Measurements from ENCODE around the gene CYS1. TPM values are rescaled to one million over a fixed set of nuclear protein-coding genes. Genes with fewer than 3 reads are reported as not detected.

CYS1 gene
- total RNA-seq, 1 donor from 2014 or later = 0.56 TPM

DNA sequence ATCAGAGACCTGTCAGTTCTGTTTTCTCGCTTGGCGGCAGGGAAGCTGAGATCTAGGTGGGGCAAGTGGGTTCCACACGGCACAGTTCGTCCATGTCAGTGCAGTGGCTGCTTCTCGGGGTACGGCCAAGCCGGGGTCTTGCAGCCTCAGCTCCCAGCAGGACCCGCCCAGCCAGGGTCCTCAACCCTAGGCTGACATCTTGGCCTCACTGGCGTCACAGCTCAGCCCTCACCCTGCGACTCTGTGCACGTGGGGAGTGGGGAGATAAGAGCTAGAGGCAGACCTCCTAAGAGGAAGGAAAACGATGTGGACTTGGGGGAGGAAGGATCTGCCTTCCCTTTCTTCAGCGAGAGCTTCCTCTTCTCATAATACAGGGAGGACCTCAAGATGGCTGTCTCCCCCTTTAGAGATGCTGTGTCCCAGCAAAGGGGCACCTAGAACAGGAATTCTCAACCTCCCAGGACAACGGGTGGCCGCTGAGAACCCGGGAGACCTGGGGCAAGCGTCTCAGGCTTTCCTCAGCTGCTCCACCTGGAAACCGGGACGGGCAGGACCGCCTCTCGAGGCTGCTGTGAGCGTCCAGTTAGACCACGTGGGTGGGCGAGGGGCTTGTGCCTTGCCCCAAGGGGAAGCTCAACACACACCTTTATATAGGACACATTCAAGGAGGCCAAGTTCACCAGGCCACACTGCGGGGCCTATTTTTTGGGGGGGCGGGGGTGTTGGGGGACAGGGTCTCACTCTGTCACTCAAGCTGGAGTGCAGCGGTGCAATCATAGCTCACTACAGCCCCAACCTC lies 60.4 kb downstream of the CYS1 start:
- Mint-ChIP-seq H3K27ac (no peak overlapping the region), H3K36me3 (no peaks in the 10 kb centered on the region), H3K4me1 (no peaks in the 10 kb centered on the region), H3K9me3 (peaks cover 5% of the 10 kb centered on the region), H3K4me3 (no peak overlapping the region), H3K27me3 (ENCODE audit: insufficient read depth, low read depth) (peaks cover 13% of the 10 kb centered on the region)
- no peak for DNase-seq (ENCODE audit: low spot score)
- no peaks in the 10 kb centered on the region for H3F3A ChIP-seq (ENCODE audit: low read depth)
- no peaks in the 10 kb centered on the region for H3K4me1 ChIP-seq
- H3K27me3 ChIP-seq = no peaks in the 10 kb centered on the region
- no peak overlapping the region for H3K4me3 ChIP-seq
- no peak for TF ChIP-seq EZH2phosphoT487 (IDR thresholded peaks at IDR 0.05)
- TF ChIP-seq, protein P1, sequence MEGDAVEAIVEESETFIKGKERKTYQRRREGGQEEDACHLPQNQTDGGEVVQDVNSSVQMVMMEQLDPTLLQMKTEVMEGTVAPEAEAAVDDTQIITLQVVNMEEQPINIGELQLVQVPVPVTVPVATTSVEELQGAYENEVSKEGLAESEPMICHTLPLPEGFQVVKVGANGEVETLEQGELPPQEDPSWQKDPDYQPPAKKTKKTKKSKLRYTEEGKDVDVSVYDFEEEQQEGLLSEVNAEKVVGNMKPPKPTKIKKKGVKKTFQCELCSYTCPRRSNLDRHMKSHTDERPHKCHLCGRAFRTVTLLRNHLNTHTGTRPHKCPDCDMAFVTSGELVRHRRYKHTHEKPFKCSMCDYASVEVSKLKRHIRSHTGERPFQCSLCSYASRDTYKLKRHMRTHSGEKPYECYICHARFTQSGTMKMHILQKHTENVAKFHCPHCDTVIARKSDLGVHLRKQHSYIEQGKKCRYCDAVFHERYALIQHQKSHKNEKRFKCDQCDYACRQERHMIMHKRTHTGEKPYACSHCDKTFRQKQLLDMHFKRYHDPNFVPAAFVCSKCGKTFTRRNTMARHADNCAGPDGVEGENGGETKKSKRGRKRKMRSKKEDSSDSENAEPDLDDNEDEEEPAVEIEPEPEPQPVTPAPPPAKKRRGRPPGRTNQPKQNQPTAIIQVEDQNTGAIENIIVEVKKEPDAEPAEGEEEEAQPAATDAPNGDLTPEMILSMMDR (IDR thresholded peaks at IDR 0.05) = no peak
- H2AFZ ChIP-seq (replicated peaks) = peak overlapping the region; percentile 10
- H3K9ac ChIP-seq = no peak overlapping the region
- H3K9me3 ChIP-seq (ENCODE audit: low read depth) = no peaks in the 10 kb centered on the region
- no peak overlapping the region for H3K4me2 ChIP-seq
- no peaks in the 10 kb centered on the region for H3K36me3 ChIP-seq
- no peak overlapping the region for H3K27ac ChIP-seq
- no peaks in the 10 kb centered on the region for H4K20me1 ChIP-seq (ENCODE audit: low read depth)
- H3K79me2 ChIP-seq (ENCODE audit: low read depth) = no peaks in the 10 kb centered on the region

DNA sequence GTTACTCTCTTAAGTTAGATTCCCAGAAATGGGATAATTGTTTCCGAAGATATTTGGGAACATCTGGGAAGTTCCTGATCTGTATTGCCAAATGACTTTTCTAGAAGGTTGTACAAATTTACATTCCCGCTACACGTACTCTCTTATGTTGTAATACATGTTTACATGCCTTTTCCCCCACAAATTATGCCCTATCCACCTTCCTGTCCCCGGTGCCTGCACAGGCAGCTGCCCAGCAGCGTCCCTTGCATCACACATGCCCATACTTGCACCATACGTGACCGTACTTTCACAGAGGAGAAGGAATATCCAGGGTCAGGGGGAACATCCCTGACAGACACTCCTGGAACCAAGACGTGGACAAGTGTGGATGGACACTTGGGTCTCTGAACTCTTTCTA lies 61.0 kb downstream of the CYS1 start:
- Histone ChIP-seq H3K9me3 (ENCODE audit: low read depth) (no peaks in the 10 kb centered on the region), H3K4me3 (no peak overlapping the region), H4K20me1 (ENCODE audit: low read depth) (no peaks in the 10 kb centered on the region), H3K27ac (no peak overlapping the region), H3K27me3 (no peaks in the 10 kb centered on the region), H2AFZ (replicated peaks) (no peak overlapping the region), H3K4me1 (no peaks in the 10 kb centered on the region), H3K9ac (no peak overlapping the region), H3F3A (ENCODE audit: low read depth) (no peaks in the 10 kb centered on the region), H3K36me3 (no peaks in the 10 kb centered on the region), H3K4me2 (no peak overlapping the region), H3K79me2 (ENCODE audit: low read depth) (no peaks in the 10 kb centered on the region)
- no peaks in the 10 kb centered on the region for H3K4me1 Mint-ChIP-seq
- no peak for DNase-seq (ENCODE audit: low spot score)
- peaks cover 5% of the 10 kb centered on the region for H3K9me3 Mint-ChIP-seq
- peaks cover 13% of the 10 kb centered on the region for H3K27me3 Mint-ChIP-seq (ENCODE audit: insufficient read depth, low read depth)
- no peaks in the 10 kb centered on the region for H3K36me3 Mint-ChIP-seq
- TF ChIP-seq EZH2phosphoT487 (IDR thresholded peaks at IDR 0.05) = no peak
- TF ChIP-seq, protein P1 (IDR thresholded peaks at IDR 0.05) = no peak
- no peak for TF ChIP-seq EZH2 (IDR thresholded peaks at IDR 0.05)
- H3K27ac Mint-ChIP-seq = no peak overlapping the region
- H3K4me3 Mint-ChIP-seq = no peak overlapping the region

DNA sequence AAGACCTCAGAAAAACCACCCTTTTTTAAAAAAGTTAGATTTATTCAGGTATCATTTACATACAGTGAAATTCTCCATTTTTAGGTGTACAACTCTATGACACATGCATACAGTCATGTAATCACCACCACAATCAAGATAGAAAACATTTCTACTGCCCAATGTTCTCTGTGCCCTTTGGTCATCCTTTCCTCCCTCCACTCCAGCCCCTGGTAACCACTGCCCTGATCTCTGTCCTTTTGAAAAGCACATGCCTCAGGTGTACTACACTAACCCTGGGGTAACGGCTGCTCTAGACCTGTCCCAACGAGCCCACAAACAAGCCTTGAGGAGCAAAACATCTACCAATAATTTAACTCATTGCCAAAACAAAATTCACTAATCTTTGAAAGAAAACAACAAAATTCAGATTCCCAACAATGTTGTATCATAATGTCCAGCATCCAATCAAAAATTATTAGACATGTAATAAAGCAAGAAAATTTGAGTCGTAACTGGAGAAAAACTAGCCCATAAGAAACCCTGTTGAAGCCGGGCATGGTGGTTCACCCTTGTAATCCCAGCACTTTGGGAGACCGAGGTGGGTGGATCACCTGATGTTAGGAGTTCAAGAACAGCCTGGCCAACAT lies 62.8 kb downstream of the CYS1 start:
- no peak overlapping the region for H3K4me2 ChIP-seq
- no peaks in the 10 kb centered on the region for H3K36me3 Mint-ChIP-seq
- no peaks in the 10 kb centered on the region for H4K20me1 ChIP-seq (ENCODE audit: low read depth)
- H3K27ac Mint-ChIP-seq = no peak overlapping the region
- H3K36me3 ChIP-seq = no peaks in the 10 kb centered on the region
- no peaks in the 10 kb centered on the region for H3K4me1 Mint-ChIP-seq
- H2AFZ ChIP-seq (replicated peaks) = no peak overlapping the region
- H3K4me3 ChIP-seq = no peak overlapping the region
- H3K4me3 Mint-ChIP-seq = no peak overlapping the region
- DNase-seq (ENCODE audit: low spot score) = no peak
- no peaks in the 10 kb centered on the region for H3F3A ChIP-seq (ENCODE audit: low read depth)
- H3K9me3 ChIP-seq (ENCODE audit: low read depth) = no peaks in the 10 kb centered on the region
- no peaks in the 10 kb centered on the region for H3K79me2 ChIP-seq (ENCODE audit: low read depth)
- peaks cover 13% of the 10 kb centered on the region for H3K27me3 Mint-ChIP-seq (ENCODE audit: insufficient read depth, low read depth)
- H3K4me1 ChIP-seq = no peaks in the 10 kb centered on the region
- TF ChIP-seq, protein P1 (IDR thresholded peaks at IDR 0.05) = no peak
- no peak for TF ChIP-seq EZH2phosphoT487 (IDR thresholded peaks at IDR 0.05)
- TF ChIP-seq EZH2 (IDR thresholded peaks at IDR 0.05) = no peak
- H3K9ac ChIP-seq = no peak overlapping the region
- H3K27me3 ChIP-seq = no peaks in the 10 kb centered on the region
- H3K9me3 Mint-ChIP-seq = peaks cover 5% of the 10 kb centered on the region
- H3K27ac ChIP-seq = no peak overlapping the region
